Measurements from ENCODE around the gene PHF12. TPM values are rescaled to one million over a fixed set of nuclear protein-coding genes. Genes with fewer than 3 reads are reported as not detected.

The PHF12 gene
- total RNA-seq, 1 experiment from 2014 or later: 37.6 TPM

- no peak for DNase-seq (ENCODE audit: unreplicated experiment)
- Mint-ChIP-seq H3K27ac (ENCODE audit: low read depth, unreplicated experiment) (peak overlapping the region; percentile 85), H3K9me3 (ENCODE audit: unreplicated experiment) (no peaks in the 10 kb centered on the region), H3K27me3 (ENCODE audit: insufficient read depth, unreplicated experiment) (no peaks in the 10 kb centered on the region), H3K4me1 (ENCODE audit: insufficient read depth, unreplicated experiment) (peaks cover 6% of the 10 kb centered on the region), H3K4me3 (ENCODE audit: unreplicated experiment) (no peak overlapping the region), H3K36me3 (ENCODE audit: insufficient read depth, unreplicated experiment) (peaks cover 52% of the 10 kb centered on the region)
- intact Hi-C loops (cut with micrococcal nuclease): loop anchor here (5.0 to 10.0 kb wide), 2 partner anchors 94 to 137 kb away; partner anchors contain the start of gene ERAL1
- TF ChIP-seq, protein P1, sequence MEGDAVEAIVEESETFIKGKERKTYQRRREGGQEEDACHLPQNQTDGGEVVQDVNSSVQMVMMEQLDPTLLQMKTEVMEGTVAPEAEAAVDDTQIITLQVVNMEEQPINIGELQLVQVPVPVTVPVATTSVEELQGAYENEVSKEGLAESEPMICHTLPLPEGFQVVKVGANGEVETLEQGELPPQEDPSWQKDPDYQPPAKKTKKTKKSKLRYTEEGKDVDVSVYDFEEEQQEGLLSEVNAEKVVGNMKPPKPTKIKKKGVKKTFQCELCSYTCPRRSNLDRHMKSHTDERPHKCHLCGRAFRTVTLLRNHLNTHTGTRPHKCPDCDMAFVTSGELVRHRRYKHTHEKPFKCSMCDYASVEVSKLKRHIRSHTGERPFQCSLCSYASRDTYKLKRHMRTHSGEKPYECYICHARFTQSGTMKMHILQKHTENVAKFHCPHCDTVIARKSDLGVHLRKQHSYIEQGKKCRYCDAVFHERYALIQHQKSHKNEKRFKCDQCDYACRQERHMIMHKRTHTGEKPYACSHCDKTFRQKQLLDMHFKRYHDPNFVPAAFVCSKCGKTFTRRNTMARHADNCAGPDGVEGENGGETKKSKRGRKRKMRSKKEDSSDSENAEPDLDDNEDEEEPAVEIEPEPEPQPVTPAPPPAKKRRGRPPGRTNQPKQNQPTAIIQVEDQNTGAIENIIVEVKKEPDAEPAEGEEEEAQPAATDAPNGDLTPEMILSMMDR (IDR thresholded peaks at IDR 0.05; ENCODE audit: unreplicated experiment): no peak
- ChIA-PET POLR2A (interaction anchor here (0.6 to 10.7 kb wide), 25 partner anchors 8 to 672 kb away, joined by 3 to 342 read pairs (median 9); partner anchors contain the start of genes DHRS13, FAM222B, FLOT2 and MYO18A), CTCF (interaction anchor here (0.5 to 3.5 kb wide), 6 partner anchors 19 to 224 kb away, joined by 3 to 16 read pairs (median 4); partner anchors contain the start of gene NEK8)
- BruUV-seq (replicated peaks): no TSS peak
These were observed 2.5 kb downstream of the PHF12 start for GRCh38 chr17:28948873-28949184.

GRCh38 chr17:28948342-28948741, 3.0 kb downstream of the PHF12 start:
- ChIA-PET POLR2A (interaction anchor here (0.6 to 10.7 kb wide), 16 partner anchors 13 to 1109 kb away, joined by 3 to 342 read pairs (median 9); partner anchors contain the start of genes DHRS13, FAM222B, NEK8 and NUFIP2), CTCF (interaction anchor here (0.5 to 3.5 kb wide), 3 partner anchors 27 to 223 kb away, joined by 4 to 16 read pairs (median 4); partner anchors contain the start of gene NEK8)
- Mint-ChIP-seq H3K4me1 (ENCODE audit: insufficient read depth, unreplicated experiment) (peaks cover 6% of the 10 kb centered on the region), H3K36me3 (ENCODE audit: insufficient read depth, unreplicated experiment) (peaks cover 57% of the 10 kb centered on the region), H3K4me3 (ENCODE audit: unreplicated experiment) (no peak overlapping the region), H3K9me3 (ENCODE audit: unreplicated experiment) (no peaks in the 10 kb centered on the region), H3K27ac (ENCODE audit: low read depth, unreplicated experiment) (peak overlapping the region; percentile 85), H3K27me3 (ENCODE audit: insufficient read depth, unreplicated experiment) (no peaks in the 10 kb centered on the region)
- BruUV-seq (replicated peaks): no TSS peak
- TF ChIP-seq, protein P1 (IDR thresholded peaks at IDR 0.05; ENCODE audit: unreplicated experiment): no peak
- no peak for DNase-seq (ENCODE audit: unreplicated experiment)
- intact Hi-C loops (cut with micrococcal nuclease): loop anchor here (5.0 to 10.0 kb wide), 2 partner anchors 94 to 136 kb away; partner anchors contain the start of gene ERAL1

- TF ChIP-seq, protein P1 (IDR thresholded peaks at IDR 0.05; ENCODE audit: unreplicated experiment): no peak
- no TSS peak for BruUV-seq (replicated peaks)
- H3K4me1 Mint-ChIP-seq (ENCODE audit: insufficient read depth, unreplicated experiment): peaks cover 6% of the 10 kb centered on the region
- H3K27me3 Mint-ChIP-seq (ENCODE audit: insufficient read depth, unreplicated experiment): no peaks in the 10 kb centered on the region
- POLR2A ChIA-PET: interaction anchor here (0.6 to 10.7 kb wide), 9 partner anchors 12 to 1110 kb away, joined by 3 to 342 read pairs (median 10); partner anchors contain the start of genes DHRS13, NEK8, RPL23A and TLCD1
- H3K4me3 Mint-ChIP-seq (ENCODE audit: unreplicated experiment): no peak overlapping the region
- peaks cover 62% of the 10 kb centered on the region for H3K36me3 Mint-ChIP-seq (ENCODE audit: insufficient read depth, unreplicated experiment)
- no peak for DNase-seq (ENCODE audit: unreplicated experiment)
- CTCF ChIA-PET: interaction anchor here (1.0 to 3.5 kb wide), 2 partner anchors 18 to 220 kb away, joined by 7 to 16 read pairs; partner anchors contain the start of gene NEK8
- no peaks in the 10 kb centered on the region for H3K9me3 Mint-ChIP-seq (ENCODE audit: unreplicated experiment)
- peak overlapping the region; percentile 9 for H3K27ac Mint-ChIP-seq (ENCODE audit: low read depth, unreplicated experiment)
- intact Hi-C loops (cut with micrococcal nuclease): loop anchor here (5.0 to 10.0 kb wide), 2 partner anchors 93 to 135 kb away; partner anchors contain the start of gene ERAL1
These were observed 3.7 kb downstream of the PHF12 start for GRCh38 chr17:28947639-28948038.

GRCh38 chr17:28946239-28946638, 5.1 kb downstream of the PHF12 start:
- ChIA-PET POLR2A (interaction anchor here (0.6 to 10.7 kb wide), 4 partner anchors 11 to 222 kb away, joined by 3 to 342 read pairs (median 66); partner anchors contain the start of genes NEK8, RPL23A and TLCD1), CTCF (interaction anchor here (3.5 kb wide), 1 partner anchor 219 kb away, joined by 16 read pairs; the partner anchor contains the start of gene NEK8)
- H3K36me3 Mint-ChIP-seq (ENCODE audit: insufficient read depth, unreplicated experiment): peaks cover 74% of the 10 kb centered on the region
- no peaks in the 10 kb centered on the region for H3K27me3 Mint-ChIP-seq (ENCODE audit: insufficient read depth, unreplicated experiment)
- peaks cover 6% of the 10 kb centered on the region for H3K4me1 Mint-ChIP-seq (ENCODE audit: insufficient read depth, unreplicated experiment)
- peak; percentile 30 for DNase-seq (ENCODE audit: unreplicated experiment)
- no TSS peak for BruUV-seq (replicated peaks)
- no peak overlapping the region for H3K27ac Mint-ChIP-seq (ENCODE audit: low read depth, unreplicated experiment)
- no peaks in the 10 kb centered on the region for H3K9me3 Mint-ChIP-seq (ENCODE audit: unreplicated experiment)
- H3K4me3 Mint-ChIP-seq (ENCODE audit: unreplicated experiment): no peak overlapping the region
- TF ChIP-seq, protein P1 (IDR thresholded peaks at IDR 0.05; ENCODE audit: unreplicated experiment): no peak
- intact Hi-C loops (cut with micrococcal nuclease): loop anchor here (5.0 to 10.0 kb wide), 2 partner anchors 91 to 134 kb away; partner anchors contain the start of gene ERAL1

Data from MCF 10A (cell line).